ENCODE results near the gene DOCK3.
"Not testable (repeated sequence)": the region's sequence is repeated elsewhere in the genome, so short reads cannot be mapped to it uniquely, and the experiment has no call there.

DOCK3 gene

GRCh38 chr3:50687127-50687751 lies 12.5 kb downstream of the DOCK3 start:
- no peak for DNase-seq (ENCODE audit: low spot score)

GRCh38 chr3:50687916-50688315 lies 13.2 kb downstream of the DOCK3 start:
- DNase-seq (ENCODE audit: low spot score): no peak

- not testable (repeated sequence) for DNase-seq (ENCODE audit: low spot score)
These were observed 13.9 kb downstream of the DOCK3 start for GRCh38 chr3:50688602-50689001.

GRCh38 chr3:50689558-50689957 lies 14.8 kb downstream of the DOCK3 start:
- DNase-seq (ENCODE audit: low spot score): no peak

GRCh38 chr3:50695031-50695430 lies 20.3 kb downstream of the DOCK3 start:
- no peak for DNase-seq (ENCODE audit: low spot score)

- DNase-seq (ENCODE audit: low spot score): no peak
These were observed 21.5 kb downstream of the DOCK3 start for GRCh38 chr3:50696276-50696675.

- DNase-seq (ENCODE audit: low spot score): no peak
These were observed 23.5 kb downstream of the DOCK3 start for GRCh38 chr3:50698269-50698668.

- DNase-seq (ENCODE audit: low spot score): no peak
These were observed 33.9 kb downstream of the DOCK3 start for GRCh38 chr3:50708620-50709019.

- no peak for DNase-seq (ENCODE audit: low spot score)
These were observed 40.2 kb downstream of the DOCK3 start for GRCh38 chr3:50714946-50715345.

- DNase-seq (ENCODE audit: low spot score): no peak
These were observed 50.1 kb downstream of the DOCK3 start for GRCh38 chr3:50724831-50725230.

- DNase-seq (ENCODE audit: low spot score): no peak
These were observed 60.3 kb downstream of the DOCK3 start for GRCh38 chr3:50734985-50735384.

GRCh38 chr3:50737193-50737905 lies 62.6 kb downstream of the DOCK3 start:
- no peak for DNase-seq (ENCODE audit: low spot score)

GRCh38 chr3:50737906-50738598 lies 63.3 kb downstream of the DOCK3 start:
- no peak for DNase-seq (ENCODE audit: low spot score)

GRCh38 chr3:50743643-50744042 lies 68.9 kb downstream of the DOCK3 start:
- no peak for DNase-seq (ENCODE audit: low spot score)

GRCh38 chr3:50749822-50750221 lies 75.1 kb downstream of the DOCK3 start:
- DNase-seq (ENCODE audit: low spot score): no peak

- no peak for DNase-seq (ENCODE audit: low spot score)
These were observed 84.3 kb downstream of the DOCK3 start for GRCh38 chr3:50759015-50759414.

GRCh38 chr3:50777680-50778079 lies 103.0 kb downstream of the DOCK3 start:
- DNase-seq (ENCODE audit: low spot score): no peak

GRCh38 chr3:50781766-50782165 lies 107.0 kb downstream of the DOCK3 start:
- not testable (repeated sequence) for DNase-seq (ENCODE audit: low spot score)

GRCh38 chr3:50786631-50787030 lies 111.9 kb downstream of the DOCK3 start:
- no peak for DNase-seq (ENCODE audit: low spot score)

GRCh38 chr3:50790894-50791293 lies 116.2 kb downstream of the DOCK3 start:
- DNase-seq (ENCODE audit: low spot score): not testable (repeated sequence)

- DNase-seq (ENCODE audit: low spot score): no peak
These were observed 117.8 kb downstream of the DOCK3 start for GRCh38 chr3:50792568-50792967.

- DNase-seq (ENCODE audit: low spot score): not testable (repeated sequence)
These were observed 129.1 kb downstream of the DOCK3 start for GRCh38 chr3:50803805-50804204.

- not testable (repeated sequence) for DNase-seq (ENCODE audit: low spot score)
These were observed 129.6 kb downstream of the DOCK3 start for GRCh38 chr3:50804376-50804775.

Data from AG20443 (cell line).